IPS-15b (cell line): ENCODE measurements around the gene COL27A1.

Experiments
- H3K27me3 ChIP-seq: one replicate; pipeline ENCODE4 v1.6.1; 2013; ENCODE audit warnings: low read length; ENCODE audit not compliant: control insufficient read depth, insufficient read depth
- H3K36me3 ChIP-seq: one replicate; pipeline ENCODE4 v1.6.1; 2013; ENCODE audit warnings: low read length; ENCODE audit not compliant: control insufficient read depth, insufficient read depth
- H3K4me1 ChIP-seq: one replicate; pipeline ENCODE4 v1.6.1; 2013; ENCODE audit warnings: mild to moderate bottlenecking, low read length; ENCODE audit not compliant: control insufficient read depth, insufficient read depth
- H3K4me3 ChIP-seq: one replicate; pipeline ENCODE4 v1.5.1; 2013; ENCODE audit warnings: low read depth, low read length
- H3K9ac ChIP-seq: one replicate; pipeline ENCODE4 v1.6.1; 2013; ENCODE audit warnings: low read depth, mild to moderate bottlenecking, low read length
- H3K9me3 ChIP-seq: one replicate; pipeline ENCODE4 v1.6.1; 2013; ENCODE audit warnings: mild to moderate bottlenecking, low read length; ENCODE audit not compliant: control insufficient read depth, insufficient read depth

Gene COL27A1

GRCh38 chr9:114235033-114235661, 79.8 kb downstream of the COL27A1 start:
- no peak overlapping the region for H3K9ac ChIP-seq
- H3K27me3 ChIP-seq: no peaks in the 10 kb centered on the region
- H3K4me3 ChIP-seq: no peak overlapping the region
- H3K36me3 ChIP-seq: peaks cover 3% of the 10 kb centered on the region
- no peaks in the 10 kb centered on the region for H3K9me3 ChIP-seq
- H3K4me1 ChIP-seq: no peaks in the 10 kb centered on the region

GRCh38 chr9:114236391-114237138, 81.2 kb downstream of the COL27A1 start:
- no peak overlapping the region for H3K9ac ChIP-seq
- no peaks in the 10 kb centered on the region for H3K9me3 ChIP-seq
- no peaks in the 10 kb centered on the region for H3K27me3 ChIP-seq
- H3K4me3 ChIP-seq: no peak overlapping the region
- H3K36me3 ChIP-seq: no peaks in the 10 kb centered on the region
- H3K4me1 ChIP-seq: no peaks in the 10 kb centered on the region

GRCh38 chr9:114237247-114237646, 81.9 kb downstream of the COL27A1 start:
- Histone ChIP-seq H3K4me3 (no peak overlapping the region), H3K9ac (no peak overlapping the region), H3K27me3 (no peaks in the 10 kb centered on the region), H3K4me1 (no peaks in the 10 kb centered on the region), H3K9me3 (no peaks in the 10 kb centered on the region), H3K36me3 (no peaks in the 10 kb centered on the region)

GRCh38 chr9:114237781-114238180, 82.4 kb downstream of the COL27A1 start:
- H3K4me3 ChIP-seq: no peak overlapping the region
- no peaks in the 10 kb centered on the region for H3K4me1 ChIP-seq
- H3K9me3 ChIP-seq: no peaks in the 10 kb centered on the region
- H3K36me3 ChIP-seq: no peaks in the 10 kb centered on the region
- no peaks in the 10 kb centered on the region for H3K27me3 ChIP-seq
- H3K9ac ChIP-seq: no peak overlapping the region

- Histone ChIP-seq H3K27me3 (no peaks in the 10 kb centered on the region), H3K36me3 (no peaks in the 10 kb centered on the region), H3K4me3 (no peak overlapping the region), H3K9me3 (no peaks in the 10 kb centered on the region), H3K9ac (no peak overlapping the region), H3K4me1 (no peaks in the 10 kb centered on the region)
Observed at GRCh38 chr9:114238472-114238871, 83.1 kb downstream of the COL27A1 start.

GRCh38 chr9:114238891-114239875, 83.8 kb downstream of the COL27A1 start:
- Histone ChIP-seq H3K9ac (no peak overlapping the region), H3K4me1 (no peaks in the 10 kb centered on the region), H3K4me3 (no peak overlapping the region)

GRCh38 chr9:114240216-114240615, 84.9 kb downstream of the COL27A1 start:
- no peaks in the 10 kb centered on the region for H3K36me3 ChIP-seq
- H3K4me3 ChIP-seq: no peak overlapping the region
- H3K4me1 ChIP-seq: no peaks in the 10 kb centered on the region
- no peaks in the 10 kb centered on the region for H3K9me3 ChIP-seq
- H3K27me3 ChIP-seq: no peaks in the 10 kb centered on the region
- H3K9ac ChIP-seq: no peak overlapping the region

More at GRCh38 chr9:114238891-114239875, 83.8 kb downstream of the COL27A1 start:
- Histone ChIP-seq H3K9me3 (no peaks in the 10 kb centered on the region), H3K27me3 (no peaks in the 10 kb centered on the region), H3K36me3 (no peaks in the 10 kb centered on the region)

GRCh38 chr9:114240647-114241558, 85.6 kb downstream of the COL27A1 start:
- H3K4me1 ChIP-seq: no peaks in the 10 kb centered on the region

GRCh38 chr9:114242837-114243236, 87.5 kb downstream of the COL27A1 start:
- no peaks in the 10 kb centered on the region for H3K9me3 ChIP-seq
- no peak overlapping the region for H3K4me3 ChIP-seq
- H3K36me3 ChIP-seq: no peaks in the 10 kb centered on the region
- no peak overlapping the region for H3K9ac ChIP-seq
- no peaks in the 10 kb centered on the region for H3K4me1 ChIP-seq
- H3K27me3 ChIP-seq: no peaks in the 10 kb centered on the region

More at GRCh38 chr9:114240647-114241558, 85.6 kb downstream of the COL27A1 start:
- H3K4me3 ChIP-seq: no peak overlapping the region
- no peaks in the 10 kb centered on the region for H3K9me3 ChIP-seq
- no peak overlapping the region for H3K9ac ChIP-seq
- H3K27me3 ChIP-seq: no peaks in the 10 kb centered on the region
- H3K36me3 ChIP-seq: no peaks in the 10 kb centered on the region

- H3K9ac ChIP-seq: no peak overlapping the region
- H3K4me3 ChIP-seq: no peak overlapping the region
- no peaks in the 10 kb centered on the region for H3K9me3 ChIP-seq
- no peaks in the 10 kb centered on the region for H3K27me3 ChIP-seq
- H3K4me1 ChIP-seq: no peaks in the 10 kb centered on the region
- no peaks in the 10 kb centered on the region for H3K36me3 ChIP-seq
Observed at GRCh38 chr9:114243240-114243639, 87.9 kb downstream of the COL27A1 start.

GRCh38 chr9:114244570-114244969, 89.2 kb downstream of the COL27A1 start:
- Histone ChIP-seq H3K9me3 (no peaks in the 10 kb centered on the region), H3K36me3 (peaks cover 2% of the 10 kb centered on the region), H3K4me3 (no peak overlapping the region), H3K27me3 (no peaks in the 10 kb centered on the region), H3K9ac (no peak overlapping the region), H3K4me1 (no peaks in the 10 kb centered on the region)
